Measurements from ENCODE around the gene SUFU.

Gene SUFU

GRCh38 chr10:102601639-102602038 is 97.9 kb downstream of the SUFU start:
- H3K4me1 ChIP-seq (ENCODE audit: control insufficient read depth in 5 of 5, insufficient read depth in 5 of 5, low read length in 5 of 5), result peaks cover 36 to 86% (median 76%) of the 10 kb centered on the region in 5 donors
- H3K36me3 ChIP-seq (ENCODE audit: control insufficient read depth in 5 of 5, insufficient read depth in 5 of 5, low read length in 5 of 5), result peaks cover 0 to 35% (median 6%) of the 10 kb centered on the region in 5 donors
- peaks cover 0 to 3% (median 0%) of the 10 kb centered on the region in 5 donors for H3K27me3 ChIP-seq (ENCODE audit: control insufficient read depth in 5 of 5, insufficient read depth in 4 of 5, low read length in 5 of 5)
- H3K4me3 ChIP-seq (ENCODE audit: low read depth in 1 of 5, low read length in 5 of 5), result no peak overlapping the region
- no peaks in the 10 kb centered on the region for H3K9me3 ChIP-seq (ENCODE audit: control insufficient read depth in 5 of 5, low read length in 5 of 5)
- H3K27ac ChIP-seq (ENCODE audit: low read depth, low read length), result peak overlapping the region; percentile 98
- H3K9ac ChIP-seq (ENCODE audit: low read length in 5 of 5), result peak overlapping the region; percentile 22 to 90 (median 59)

- Histone ChIP-seq H3K27ac (ENCODE audit: low read depth, low read length) (peak overlapping the region; percentile 98), H3K4me3 (ENCODE audit: low read depth in 1 of 5, low read length in 5 of 5) (no peak overlapping the region), H3K9me3 (ENCODE audit: control insufficient read depth in 5 of 5, low read length in 5 of 5) (no peaks in the 10 kb centered on the region), H3K36me3 (ENCODE audit: control insufficient read depth in 5 of 5, insufficient read depth in 5 of 5, low read length in 5 of 5) (peaks cover 0 to 33% (median 6%) of the 10 kb centered on the region in 5 donors), H3K4me1 (ENCODE audit: control insufficient read depth in 5 of 5, insufficient read depth in 5 of 5, low read length in 5 of 5) (peaks cover 32 to 78% (median 68%) of the 10 kb centered on the region in 5 donors), H3K27me3 (ENCODE audit: control insufficient read depth in 5 of 5, insufficient read depth in 4 of 5, low read length in 5 of 5) (peaks cover 0 to 3% (median 0%) of the 10 kb centered on the region in 5 donors), H3K9ac (ENCODE audit: low read length in 5 of 5) (peak overlapping the region; percentile 8 to 90 (median 59))
Measured at GRCh38 chr10:102602272-102603045, 98.7 kb downstream of the SUFU start.

GRCh38 chr10:102603946-102604345 is 100.2 kb downstream of the SUFU start:
- H3K36me3 ChIP-seq (ENCODE audit: control insufficient read depth in 5 of 5, insufficient read depth in 5 of 5, low read length in 5 of 5), result peaks cover 0 to 25% (median 6%) of the 10 kb centered on the region in 5 donors
- H3K9ac ChIP-seq (ENCODE audit: low read length in 5 of 5), result peak overlapping the region in 4 of 5 donors; percentile 7 to 71 (median 38)
- H3K27me3 ChIP-seq (ENCODE audit: control insufficient read depth in 5 of 5, insufficient read depth in 4 of 5, low read length in 5 of 5), result peaks cover 0 to 3% (median 0%) of the 10 kb centered on the region in 5 donors

GRCh38 chr10:102604439-102604841 is 100.7 kb downstream of the SUFU start:
- Histone ChIP-seq H3K36me3 (ENCODE audit: control insufficient read depth in 5 of 5, insufficient read depth in 5 of 5, low read length in 5 of 5) (peaks cover 0 to 23% (median 6%) of the 10 kb centered on the region in 5 donors), H3K4me3 (ENCODE audit: low read depth in 1 of 5, low read length in 5 of 5) (no peak overlapping the region), H3K4me1 (ENCODE audit: control insufficient read depth in 5 of 5, insufficient read depth in 5 of 5, low read length in 5 of 5) (peaks cover 28 to 67% (median 50%) of the 10 kb centered on the region in 5 donors), H3K27me3 (ENCODE audit: control insufficient read depth in 5 of 5, insufficient read depth in 4 of 5, low read length in 5 of 5) (peaks cover 0 to 3% (median 0%) of the 10 kb centered on the region in 5 donors), H3K27ac (ENCODE audit: low read depth, low read length) (peak overlapping the region; percentile 98), H3K9ac (ENCODE audit: low read length in 5 of 5) (peak overlapping the region in 3 of 5 donors; percentile 11 to 64 (median 59)), H3K9me3 (ENCODE audit: control insufficient read depth in 5 of 5, low read length in 5 of 5) (no peaks in the 10 kb centered on the region)

More at GRCh38 chr10:102603946-102604345, 100.2 kb downstream of the SUFU start:
- Histone ChIP-seq H3K27ac (ENCODE audit: low read depth, low read length) (peak overlapping the region; percentile 98), H3K4me1 (ENCODE audit: control insufficient read depth in 5 of 5, insufficient read depth in 5 of 5, low read length in 5 of 5) (peaks cover 31 to 67% (median 53%) of the 10 kb centered on the region in 5 donors), H3K4me3 (ENCODE audit: low read depth in 1 of 5, low read length in 5 of 5) (no peak overlapping the region), H3K9me3 (ENCODE audit: control insufficient read depth in 5 of 5, low read length in 5 of 5) (no peaks in the 10 kb centered on the region)

GRCh38 chr10:102605712-102606111 is 101.9 kb downstream of the SUFU start:
- Histone ChIP-seq H3K27ac (ENCODE audit: low read depth, low read length) (no peak overlapping the region), H3K9ac (ENCODE audit: low read length in 5 of 5) (no peak overlapping the region), H3K9me3 (ENCODE audit: control insufficient read depth in 5 of 5, low read length in 5 of 5) (no peaks in the 10 kb centered on the region), H3K36me3 (ENCODE audit: control insufficient read depth in 5 of 5, insufficient read depth in 5 of 5, low read length in 5 of 5) (peaks cover 0 to 23% (median 6%) of the 10 kb centered on the region in 5 donors), H3K4me1 (ENCODE audit: control insufficient read depth in 5 of 5, insufficient read depth in 5 of 5, low read length in 5 of 5) (peaks cover 21 to 65% (median 48%) of the 10 kb centered on the region in 5 donors), H3K27me3 (ENCODE audit: control insufficient read depth in 5 of 5, insufficient read depth in 4 of 5, low read length in 5 of 5) (peaks cover 0 to 3% (median 0%) of the 10 kb centered on the region in 5 donors), H3K4me3 (ENCODE audit: low read depth in 1 of 5, low read length in 5 of 5) (no peak overlapping the region)

- no peak overlapping the region for H3K4me3 ChIP-seq (ENCODE audit: low read depth in 1 of 5, low read length in 5 of 5)
- H3K27ac ChIP-seq (ENCODE audit: low read depth, low read length), result no peak overlapping the region
- peaks cover 15 to 70% (median 56%) of the 10 kb centered on the region in 5 donors for H3K4me1 ChIP-seq (ENCODE audit: control insufficient read depth in 5 of 5, insufficient read depth in 5 of 5, low read length in 5 of 5)
- H3K36me3 ChIP-seq (ENCODE audit: control insufficient read depth in 5 of 5, insufficient read depth in 5 of 5, low read length in 5 of 5), result peaks cover 0 to 6% (median 0%) of the 10 kb centered on the region in 5 donors
- H3K9ac ChIP-seq (ENCODE audit: low read length in 5 of 5), result no peak overlapping the region
- H3K27me3 ChIP-seq (ENCODE audit: control insufficient read depth in 5 of 5, insufficient read depth in 4 of 5, low read length in 5 of 5), result no peaks in the 10 kb centered on the region
- H3K9me3 ChIP-seq (ENCODE audit: control insufficient read depth in 5 of 5, low read length in 5 of 5), result no peaks in the 10 kb centered on the region
Measured at GRCh38 chr10:102608487-102608886, 104.7 kb downstream of the SUFU start.

- Histone ChIP-seq H3K9me3 (ENCODE audit: control insufficient read depth in 5 of 5, low read length in 5 of 5) (no peaks in the 10 kb centered on the region), H3K9ac (ENCODE audit: low read length in 5 of 5) (peak overlapping the region in 2 of 5 donors; percentile 33 to 55), H3K4me1 (ENCODE audit: control insufficient read depth in 5 of 5, insufficient read depth in 5 of 5, low read length in 5 of 5) (peaks cover 15 to 72% (median 63%) of the 10 kb centered on the region in 5 donors), H3K27ac (ENCODE audit: low read depth, low read length) (peak overlapping the region; percentile 88), H3K36me3 (ENCODE audit: control insufficient read depth in 5 of 5, insufficient read depth in 5 of 5, low read length in 5 of 5) (peaks cover 0 to 7% (median 0%) of the 10 kb centered on the region in 5 donors), H3K4me3 (ENCODE audit: low read depth in 1 of 5, low read length in 5 of 5) (no peak overlapping the region), H3K27me3 (ENCODE audit: control insufficient read depth in 5 of 5, insufficient read depth in 4 of 5, low read length in 5 of 5) (no peaks in the 10 kb centered on the region)
Measured at GRCh38 chr10:102610441-102610887, 106.7 kb downstream of the SUFU start.

GRCh38 chr10:102611514-102612087 is 107.8 kb downstream of the SUFU start:
- Histone ChIP-seq H3K9ac (ENCODE audit: low read length in 5 of 5) (peak overlapping the region in 3 of 5 donors; percentile 33 to 55 (median 54)), H3K4me3 (ENCODE audit: low read depth in 1 of 5, low read length in 5 of 5) (no peak overlapping the region), H3K27me3 (ENCODE audit: control insufficient read depth in 5 of 5, insufficient read depth in 4 of 5, low read length in 5 of 5) (no peaks in the 10 kb centered on the region), H3K4me1 (ENCODE audit: control insufficient read depth in 5 of 5, insufficient read depth in 5 of 5, low read length in 5 of 5) (peaks cover 19 to 77% (median 74%) of the 10 kb centered on the region in 5 donors), H3K36me3 (ENCODE audit: control insufficient read depth in 5 of 5, insufficient read depth in 5 of 5, low read length in 5 of 5) (peaks cover 0 to 15% (median 4%) of the 10 kb centered on the region in 5 donors), H3K9me3 (ENCODE audit: control insufficient read depth in 5 of 5, low read length in 5 of 5) (no peaks in the 10 kb centered on the region), H3K27ac (ENCODE audit: low read depth, low read length) (peak overlapping the region; percentile 88)

- Histone ChIP-seq H3K9ac (ENCODE audit: low read length in 5 of 5) (peak overlapping the region in 4 of 5 donors; percentile 29 to 69 (median 62)), H3K9me3 (ENCODE audit: control insufficient read depth in 5 of 5, low read length in 5 of 5) (no peaks in the 10 kb centered on the region), H3K27ac (ENCODE audit: low read depth, low read length) (peak overlapping the region; percentile 88), H3K4me1 (ENCODE audit: control insufficient read depth in 5 of 5, insufficient read depth in 5 of 5, low read length in 5 of 5) (peaks cover 19 to 81% (median 77%) of the 10 kb centered on the region in 5 donors), H3K36me3 (ENCODE audit: control insufficient read depth in 5 of 5, insufficient read depth in 5 of 5, low read length in 5 of 5) (peaks cover 0 to 28% (median 16%) of the 10 kb centered on the region in 5 donors), H3K4me3 (ENCODE audit: low read depth in 1 of 5, low read length in 5 of 5) (no peak overlapping the region), H3K27me3 (ENCODE audit: control insufficient read depth in 5 of 5, insufficient read depth in 4 of 5, low read length in 5 of 5) (no peaks in the 10 kb centered on the region)
Measured at GRCh38 chr10:102612964-102613275, 109.1 kb downstream of the SUFU start.

GRCh38 chr10:102613286-102613685 is 109.5 kb downstream of the SUFU start:
- H3K27ac ChIP-seq (ENCODE audit: low read depth, low read length), result peak overlapping the region; percentile 88
- peaks cover 0 to 31% (median 19%) of the 10 kb centered on the region in 5 donors for H3K36me3 ChIP-seq (ENCODE audit: control insufficient read depth in 5 of 5, insufficient read depth in 5 of 5, low read length in 5 of 5)
- H3K9ac ChIP-seq (ENCODE audit: low read length in 5 of 5), result peak overlapping the region in 4 of 5 donors; percentile 29 to 69 (median 62)
- no peak overlapping the region for H3K4me3 ChIP-seq (ENCODE audit: low read depth in 1 of 5, low read length in 5 of 5)
- H3K27me3 ChIP-seq (ENCODE audit: control insufficient read depth in 5 of 5, insufficient read depth in 4 of 5, low read length in 5 of 5), result no peaks in the 10 kb centered on the region
- H3K9me3 ChIP-seq (ENCODE audit: control insufficient read depth in 5 of 5, low read length in 5 of 5), result no peaks in the 10 kb centered on the region
- H3K4me1 ChIP-seq (ENCODE audit: control insufficient read depth in 5 of 5, insufficient read depth in 5 of 5, low read length in 5 of 5), result peaks cover 19 to 81% (median 77%) of the 10 kb centered on the region in 5 donors
